GM12878 (cell line): Measurements from ENCODE around the gene SLC22A3. TPM values are rescaled to one million over a fixed set of nuclear protein-coding genes. Genes with fewer than 3 reads are reported as not detected.

ENCODE experiments used
- ATAC-seq: fragments of 200-7000 bp; cut with Tn5 transposase; 3 replicates; pipeline ENCODE4 v1.9.1; 2020; ENCODE audit warnings: mild to moderate bottlenecking, moderate library complexity
- BruUV-seq: library from RNA; stranded (reverse); fragments of 400-500 nt; replicated peaks from 2 replicates; lab custom pipeline; 2021; lab: Mats Ljungman, UMichigan
- CTCF ChIA-PET: fragments of 300-600 bp; sonication (Branson Sonifier 250); formaldehyde crosslinking; extraction: SDS; loops from one replicate; lab custom pipeline; 2021; ENCODE audit warnings: inconsistent platforms; lab: Yijun Ruan, JAX
- POLR2A ChIA-PET: fragments of 350-600 bp; formaldehyde crosslinking; extraction: SDS; loops from one replicate; lab custom pipeline; 2021; ENCODE audit warnings: inconsistent platforms; lab: Charles Lee
- RAD21 ChIA-PET: fragments of 300-600 bp; sonication (Branson Sonifier 250); formaldehyde crosslinking; loops from one replicate; lab custom pipeline; 2023; ENCODE audit warnings: antibody characterized with exemption; ENCODE audit not compliant: unreplicated experiment; lab: Charles Lee
- SMC1A ChIA-PET: fragments of 300-600 bp; sonication (Branson Sonifier 250); formaldehyde crosslinking; loops from one replicate; lab custom pipeline; 2023; ENCODE audit not compliant: unreplicated experiment, uncharacterized antibody; lab: Charles Lee
- DNase-seq: peaks from one replicate; pipeline ENCODE4 v3.0.0-alpha.2; 2011; ENCODE audit warnings: low read depth, low spot score
- FAIRE-seq: peaks from 3 replicates; lab custom pipeline; 2011; peaks lifted over from hg19 to GRCh38; lab: Jason Lieb, UNC
- H2AFZ ChIP-seq: 2 replicates; pipeline ENCODE4 v1.6.0; 2011; ENCODE audit warnings: low read depth, low read length, control low read depth; ENCODE audit not compliant: control insufficient read depth
- H3K27ac ChIP-seq: 2 replicates; pipeline ENCODE4 v1.5.1; 2011; ENCODE audit warnings: control low read depth; ENCODE audit not compliant: control insufficient read depth, insufficient read depth
- H3K27me3 ChIP-seq, 2 experiments: replicated peaks in 1 of 2; 2 replicates each; pipeline versions ENCODE4 v1.6.0 to v1.6.1; 2011; ENCODE audit warnings: low read length in 1 of 2; ENCODE audit not compliant: control insufficient read depth in 2 of 2, insufficient read depth in 2 of 2
- H3K36me3 ChIP-seq, 2 experiments: 2 replicates each; pipeline ENCODE4 v1.5.1; 2011; ENCODE audit warnings: low read length in 1 of 2; ENCODE audit not compliant: control insufficient read depth in 2 of 2, insufficient read depth in 2 of 2
- H3K4me1 ChIP-seq: 2 replicates; pipeline ENCODE4 v1.6.1; 2011; ENCODE audit warnings: mild to moderate bottlenecking, low read length, moderate library complexity, mixed read lengths; ENCODE audit not compliant: control insufficient read depth, insufficient read depth
- H3K4me2 ChIP-seq: 2 replicates; pipeline ENCODE4 v1.6.0; 2011; ENCODE audit warnings: control low read depth; ENCODE audit not compliant: control insufficient read depth, insufficient read depth
- H3K4me3 ChIP-seq: fragments of 200-600 bp; sonication (generic); 2 replicates; pipeline ENCODE4 v1.5.1; 2016
- H3K79me2 ChIP-seq: 2 replicates; pipeline ENCODE4 v1.6.0; 2011; ENCODE audit warnings: low read length; ENCODE audit not compliant: control insufficient read depth, insufficient read depth
- H3K9ac ChIP-seq: 2 replicates; pipeline ENCODE4 v1.8.0; 2011; ENCODE audit warnings: low read length, control low read depth, mixed read lengths; ENCODE audit not compliant: control insufficient read depth, insufficient read depth
- H3K9me3 ChIP-seq: replicated peaks from 3 replicates; pipeline ENCODE4 v1.5.1; 2011; ENCODE audit warnings: mild to moderate bottlenecking, low read length; ENCODE audit not compliant: control insufficient read depth, insufficient read depth
- H4K20me1 ChIP-seq: 2 replicates; pipeline ENCODE4 v1.6.0; 2011; ENCODE audit not compliant: control insufficient read depth, insufficient read depth
- ASH2L ChIP-seq: fragments of 300-600, 200-600 bp; sonication (generic); IDR thresholded peaks from 2 replicates; pipeline ENCODE4 v1.6.1; 2017; ENCODE audit warnings: low read depth, mild to moderate bottlenecking, borderline replicate concordance
- GATAD2B ChIP-seq: fragments of 450-650 bp; conservative IDR thresholded peaks from 2 replicates; pipeline ENCODE4 v1.6.1; 2017; ENCODE audit warnings: low read depth, mild to moderate bottlenecking, moderate library complexity
- JUND ChIP-seq: IDR thresholded peaks from 2 replicates; pipeline ENCODE4 v1.6.1; 2012; ENCODE audit warnings: low read depth, mild to moderate bottlenecking, low read length, improper control_type of control experiment, moderate library complexity
- LARP7 ChIP-seq: fragments of 450-650 bp; IDR thresholded peaks from 2 replicates; pipeline ENCODE4 v1.6.1; 2017; ENCODE audit warnings: mild to moderate bottlenecking
- PAX5 ChIP-seq: IDR thresholded peaks from 2 replicates; pipeline ENCODE4 v1.6.1; 2011; ENCODE audit warnings: low read depth, low read length, borderline replicate concordance
- RBBP5 ChIP-seq: fragments of 200-600 bp; sonication (generic); conservative IDR thresholded peaks from 2 replicates; pipeline ENCODE4 v1.6.1; 2016
- STAT1 ChIP-seq: fragments of 450-650 bp; conservative IDR thresholded peaks from 2 replicates; pipeline ENCODE4 v1.6.1; 2014; ENCODE audit warnings: antibody characterized with exemption, mild to moderate bottlenecking
- in situ Hi-C: fragments of 300-500 bp; cut with MboI; formaldehyde crosslinking; loops from 9 replicates; pipeline ENCODE4 v1.14.3; 2018; ENCODE audit warnings: mixed read lengths
- intact Hi-C: fragments of 100-400 bp; cut with micrococcal nuclease; formaldehyde crosslinking; loops from one replicate; pipeline ENCODE4 v1.14.2; 2022; ENCODE audit not compliant: unreplicated experiment
- polyA plus RNA-seq, 11 experiments: library from polyadenylated mRNA; depleted of rRNA in 4 of 11; unstranded in 6 of 11; stranded (reverse) in 5 of 11; fragments of >200 nt; fragmentation: Nextera tagmentation in 4 of 11; fragmentation: Illumina TruSeq in 1 of 11; extraction: Ambion mirVana in 4 of 11; extraction: Trizol in 1 of 11; gene quantifications; 1 replicate in 1 of 11; 2 replicates in 10 of 11; pipeline versions ENCODE4 v1.2.1 to v1.2.3, GENCODE V29; 2011 to 2016; ENCODE audit warnings: inconsistent platforms in 2 of 11, missing spikeins in 2 of 11, low read depth in 1 of 11
- total RNA-seq, 4 experiments: library from RNA; depleted of rRNA in 3 of 4; stranded (reverse); fragments of >200 nt in 3 of 4; fragmentation: Illumina TruSeq in 1 of 4; extraction: Trizol in 1 of 4; gene quantifications; 2 replicates each; pipeline versions ENCODE4 v1.2.1 to v1.2.3, GENCODE V29; 2013 to 2021

Gene SLC22A3
- total and polyA plus RNA-seq, 10 of the 15 experiments (the other 5 are each of a cell fraction or from before 2014, with no cell fraction given), result 0.07 to 0.15 TPM; not detected in 8

- TF ChIP-seq LARP7 (no peak), ASH2L (no peak), PAX5 (no peak), GATAD2B (no peak), RBBP5 (no peak), JUND (no peak)
Observed at GRCh38 chr6:160358225-160359119, 10.3 kb downstream of the SLC22A3 start (continued).

DNA sequence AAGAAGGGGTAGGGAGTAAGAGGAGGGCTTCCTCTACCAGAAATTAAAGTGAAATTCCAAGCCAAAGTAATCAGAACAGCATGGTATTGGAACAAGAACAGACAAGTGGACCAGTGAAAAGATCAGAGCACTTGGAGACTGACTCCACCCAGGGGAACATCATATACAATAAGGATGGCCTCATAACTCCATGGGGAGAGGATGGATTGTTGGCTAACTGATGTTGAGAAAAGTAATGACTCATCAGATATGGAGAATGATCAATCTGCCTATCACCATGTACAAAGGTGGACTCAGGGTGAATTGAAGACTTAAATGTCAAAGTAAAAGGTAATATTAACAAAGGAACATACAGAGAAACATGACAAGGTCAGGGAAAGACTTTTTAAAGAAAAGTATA lies 12.8 kb downstream of the SLC22A3 start:
- no peaks in the 10 kb centered on the region for H4K20me1 ChIP-seq
- no peaks in the 10 kb centered on the region for H3K79me2 ChIP-seq
- CTCF ChIA-PET, result no interaction called here
- no peak overlapping the region for H3K9ac ChIP-seq
- TF ChIP-seq STAT1, result no peak
- intact Hi-C loops, result no loop called here
- no TSS peak for BruUV-seq
- SMC1A ChIA-PET, result no interaction called here
- no peak overlapping the region for H2AFZ ChIP-seq
- no peak for DNase-seq
- H3K9me3 ChIP-seq, result no peaks in the 10 kb centered on the region
- POLR2A ChIA-PET, result no interaction called here
- H3K27me3 ChIP-seq, result no peaks in the 10 kb centered on the region; a peak in 2 of 4 replicates
- no peak overlapping the region for H3K4me3 ChIP-seq
- in situ Hi-C loops, result no loop called here
- RAD21 ChIA-PET, result no interaction called here
- ATAC-seq, result no peak
- no peak overlapping the region for H3K4me2 ChIP-seq
- no peak overlapping the region for H3K27ac ChIP-seq
- H3K36me3 ChIP-seq, result no peaks in the 10 kb centered on the region
- FAIRE-seq, result no peak
- no peaks in the 10 kb centered on the region for H3K4me1 ChIP-seq
